ENCODE data around the gene SLC11A2.

The SLC11A2 gene

GRCh38 chr12:50999093-50999492 lies 27.1 kb downstream of the SLC11A2 start:
- Mint-ChIP-seq H3K27me3 (no peaks in the 10 kb centered on the region), H3K27ac (no peak overlapping the region), H3K9me3 (no peaks in the 10 kb centered on the region), H3K4me1 (ENCODE audit: low read depth in 2 of 2) (no peaks in the 10 kb centered on the region), H3K4me3 (no peak overlapping the region), H3K36me3 (ENCODE audit: insufficient read depth) (peaks cover 64% of the 10 kb centered on the region)
- DNase-seq (no peak), ATAC-seq (replicated peaks) (no peak)

- H3K9me3 Mint-ChIP-seq, result no peaks in the 10 kb centered on the region
- no peaks in the 10 kb centered on the region for H3K27me3 Mint-ChIP-seq
- ATAC-seq (replicated peaks) (no peak), DNase-seq (no peak)
- no peak overlapping the region for H3K4me3 Mint-ChIP-seq
- H3K4me1 Mint-ChIP-seq (ENCODE audit: low read depth in 2 of 2), result no peaks in the 10 kb centered on the region
- H3K27ac Mint-ChIP-seq, result no peak overlapping the region
- H3K36me3 Mint-ChIP-seq (ENCODE audit: insufficient read depth), result peaks cover 61% of the 10 kb centered on the region
Observed at GRCh38 chr12:50992819-50993218, 33.4 kb downstream of the SLC11A2 start.

GRCh38 chr12:50991291-50991690 lies 34.9 kb downstream of the SLC11A2 start:
- peaks cover 50% of the 10 kb centered on the region for H3K36me3 Mint-ChIP-seq (ENCODE audit: insufficient read depth)
- ATAC-seq (replicated peaks), result no peak

GRCh38 chr12:50990791-50991190 lies 35.4 kb downstream of the SLC11A2 start:
- Mint-ChIP-seq H3K4me3 (no peak overlapping the region), H3K36me3 (ENCODE audit: insufficient read depth) (peaks cover 45% of the 10 kb centered on the region), H3K9me3 (no peaks in the 10 kb centered on the region), H3K27ac (peak overlapping the region in 1 of 2 donors; percentile 39), H3K27me3 (no peaks in the 10 kb centered on the region), H3K4me1 (ENCODE audit: low read depth in 2 of 2) (no peaks in the 10 kb centered on the region)
- DNase-seq (no peak), ATAC-seq (replicated peaks) (no peak)

More at GRCh38 chr12:50991291-50991690, 34.9 kb downstream of the SLC11A2 start:
- no peaks in the 10 kb centered on the region for H3K9me3 Mint-ChIP-seq
- DNase-seq, result no peak
- no peaks in the 10 kb centered on the region for H3K4me1 Mint-ChIP-seq (ENCODE audit: low read depth in 2 of 2)
- no peak overlapping the region for H3K27ac Mint-ChIP-seq
- H3K27me3 Mint-ChIP-seq, result no peaks in the 10 kb centered on the region
- H3K4me3 Mint-ChIP-seq, result no peak overlapping the region

- ATAC-seq (replicated peaks), result no peak
- Mint-ChIP-seq H3K27me3 (no peaks in the 10 kb centered on the region), H3K9me3 (no peaks in the 10 kb centered on the region), H3K4me1 (ENCODE audit: low read depth in 2 of 2) (no peaks in the 10 kb centered on the region), H3K27ac (peak overlapping the region in 1 of 2 donors; percentile 39), H3K36me3 (ENCODE audit: insufficient read depth) (peaks cover 41% of the 10 kb centered on the region), H3K4me3 (no peak overlapping the region)
- no peak for DNase-seq
Observed at GRCh38 chr12:50990147-50990727, 35.9 kb downstream of the SLC11A2 start.

GRCh38 chr12:50988871-50989270 lies 37.3 kb downstream of the SLC11A2 start:
- Mint-ChIP-seq H3K4me1 (ENCODE audit: low read depth in 2 of 2) (no peaks in the 10 kb centered on the region), H3K9me3 (no peaks in the 10 kb centered on the region), H3K27ac (peak overlapping the region in 1 of 2 donors; percentile 56), H3K4me3 (no peak overlapping the region), H3K27me3 (no peaks in the 10 kb centered on the region), H3K36me3 (ENCODE audit: insufficient read depth) (peaks cover 34% of the 10 kb centered on the region)
- DNase-seq (no peak), ATAC-seq (replicated peaks) (no peak)

- H3K4me3 Mint-ChIP-seq, result no peak overlapping the region
- H3K27me3 Mint-ChIP-seq, result no peaks in the 10 kb centered on the region
- no peak overlapping the region for H3K27ac Mint-ChIP-seq
- peaks cover 26% of the 10 kb centered on the region for H3K36me3 Mint-ChIP-seq (ENCODE audit: insufficient read depth)
- no peaks in the 10 kb centered on the region for H3K4me1 Mint-ChIP-seq (ENCODE audit: low read depth in 2 of 2)
- ATAC-seq (replicated peaks), result no peak
- no peak for DNase-seq
- H3K9me3 Mint-ChIP-seq, result no peaks in the 10 kb centered on the region
Observed at GRCh38 chr12:50988051-50988450, 38.1 kb downstream of the SLC11A2 start.

GRCh38 chr12:50986966-50987737 lies 39.0 kb downstream of the SLC11A2 start:
- Mint-ChIP-seq H3K4me3 (no peak overlapping the region), H3K4me1 (ENCODE audit: low read depth in 2 of 2) (no peaks in the 10 kb centered on the region), H3K27me3 (no peaks in the 10 kb centered on the region), H3K36me3 (ENCODE audit: insufficient read depth) (peaks cover 22% of the 10 kb centered on the region), H3K27ac (peak overlapping the region in 1 of 2 donors; percentile 22), H3K9me3 (no peaks in the 10 kb centered on the region)
- DNase-seq, result peak in 2 of 3 experiments; percentile 5 to 13
- ATAC-seq (replicated peaks), result peak; percentile 53

GRCh38 chr12:50985322-50985721 lies 40.9 kb downstream of the SLC11A2 start:
- peaks cover 11% of the 10 kb centered on the region for H3K36me3 Mint-ChIP-seq (ENCODE audit: insufficient read depth)
- H3K27me3 Mint-ChIP-seq, result no peaks in the 10 kb centered on the region
- no peaks in the 10 kb centered on the region for H3K4me1 Mint-ChIP-seq (ENCODE audit: low read depth in 2 of 2)
- no peaks in the 10 kb centered on the region for H3K9me3 Mint-ChIP-seq
- peak overlapping the region; percentile 21 to 28 for H3K27ac Mint-ChIP-seq
- ATAC-seq (replicated peaks), result no peak
- no peak for DNase-seq
- no peak overlapping the region for H3K4me3 Mint-ChIP-seq

GRCh38 chr12:50984586-50985298 lies 41.4 kb downstream of the SLC11A2 start:
- peaks cover 9% of the 10 kb centered on the region for H3K36me3 Mint-ChIP-seq (ENCODE audit: insufficient read depth)
- no peak overlapping the region for H3K4me3 Mint-ChIP-seq
- ATAC-seq (replicated peaks) (no peak), DNase-seq (no peak)
- no peaks in the 10 kb centered on the region for H3K27me3 Mint-ChIP-seq
- peak overlapping the region; percentile 21 to 28 for H3K27ac Mint-ChIP-seq
- H3K9me3 Mint-ChIP-seq, result no peaks in the 10 kb centered on the region
- H3K4me1 Mint-ChIP-seq (ENCODE audit: low read depth in 2 of 2), result no peaks in the 10 kb centered on the region

GRCh38 chr12:50981319-50982239 lies 44.6 kb downstream of the SLC11A2 start:
- no peak overlapping the region for H3K27ac Mint-ChIP-seq
- no peaks in the 10 kb centered on the region for H3K27me3 Mint-ChIP-seq
- no peak overlapping the region for H3K4me3 Mint-ChIP-seq
- no peak for ATAC-seq (replicated peaks)
- peaks cover 0 to 6% of the 10 kb centered on the region in 2 donors for H3K4me1 Mint-ChIP-seq (ENCODE audit: low read depth in 2 of 2)
- no peaks in the 10 kb centered on the region for H3K9me3 Mint-ChIP-seq
- DNase-seq, result no peak
- peaks cover 2% of the 10 kb centered on the region for H3K36me3 Mint-ChIP-seq (ENCODE audit: insufficient read depth)

GRCh38 chr12:50980545-50980944 lies 45.6 kb downstream of the SLC11A2 start:
- no peaks in the 10 kb centered on the region for H3K27me3 Mint-ChIP-seq
- H3K9me3 Mint-ChIP-seq, result no peaks in the 10 kb centered on the region
- H3K27ac Mint-ChIP-seq, result no peak overlapping the region
- DNase-seq (no peak), ATAC-seq (replicated peaks) (no peak)
- no peak overlapping the region for H3K4me3 Mint-ChIP-seq
- H3K4me1 Mint-ChIP-seq (ENCODE audit: low read depth in 2 of 2), result peaks cover 0 to 6% of the 10 kb centered on the region in 2 donors
- H3K36me3 Mint-ChIP-seq (ENCODE audit: insufficient read depth), result peaks cover 2% of the 10 kb centered on the region

Measured in effector memory CD8-positive, alpha-beta T cell (primary cell).